HepG2 (cell line): ENCODE results near the gene ATP11A. TPM values are rescaled to one million over a fixed set of nuclear protein-coding genes. Genes with fewer than 3 reads are reported as not detected.

Experiments used
- AHR ChIP-seq: IDR thresholded peaks from 2 replicates; pipeline ENCODE4 v1.6.1; 2018; ENCODE audit warnings: missing genetic modification reagents, missing compliant biosample characterization
- ARHGAP35 ChIP-seq: sonication (generic); formaldehyde crosslinking; IDR thresholded peaks from 2 replicates; pipeline ENCODE4 v1.9.0; 2022; ENCODE audit warnings: mild to moderate bottlenecking, inconsistent platforms, moderate library complexity, missing genetic modification reagents, borderline replicate concordance
- ATF2 ChIP-seq: sonication (generic); formaldehyde crosslinking; IDR thresholded peaks from 2 replicates; pipeline ENCODE4 v1.4.0; 2020; ENCODE audit warnings: missing genetic modification reagents
- DRAP1 ChIP-seq: IDR thresholded peaks from 2 replicates; pipeline ENCODE4 v1.6.1; 2016; ENCODE audit warnings: missing genetic modification reagents, missing compliant biosample characterization
- IRF9 ChIP-seq: sonication (generic); formaldehyde crosslinking; IDR thresholded peaks from 2 replicates; pipeline ENCODE4 v1.8.0; 2022; ENCODE audit warnings: missing genetic modification reagents, mild to moderate bottlenecking, borderline replicate concordance
- KMT2A ChIP-seq: sonication (generic); formaldehyde crosslinking; IDR thresholded peaks from 2 replicates; pipeline ENCODE4 v1.4.0; 2020; ENCODE audit warnings: missing genetic modification reagents
- MEF2D ChIP-seq: sonication (generic); formaldehyde crosslinking; IDR thresholded peaks from 2 replicates; pipeline ENCODE4 v1.5.1; 2020; ENCODE audit warnings: mild to moderate bottlenecking, missing genetic modification reagents
- NFKB2 ChIP-seq: sonication (generic); formaldehyde crosslinking; IDR thresholded peaks from 2 replicates; pipeline ENCODE4 v1.4.0; 2020; ENCODE audit warnings: missing genetic modification reagents, borderline replicate concordance
- NFYB ChIP-seq: sonication (generic); formaldehyde crosslinking; IDR thresholded peaks from 2 replicates; pipeline ENCODE4 v1.4.0; 2020; ENCODE audit warnings: missing genetic modification reagents
- PATZ1 ChIP-seq: sonication (generic); formaldehyde crosslinking; IDR thresholded peaks from 2 replicates; pipeline ENCODE4 v1.4.0; 2020; ENCODE audit warnings: missing genetic modification reagents
- PHF8 ChIP-seq: sonication (generic); formaldehyde crosslinking; IDR thresholded peaks from 2 replicates; pipeline ENCODE4 v1.5.0; 2020; ENCODE audit warnings: missing genetic modification reagents
- SMAD1 ChIP-seq: sonication (generic); formaldehyde crosslinking; IDR thresholded peaks from 2 replicates; pipeline ENCODE4 v1.4.0; 2020; ENCODE audit warnings: missing genetic modification reagents, low read depth, mild to moderate bottlenecking, borderline replicate concordance
- SPEN ChIP-seq: sonication (generic); formaldehyde crosslinking; IDR thresholded peaks from 2 replicates; pipeline ENCODE4 v1.5.1; 2020; ENCODE audit warnings: low read depth, mild to moderate bottlenecking, missing genetic modification reagents
- TARDBP ChIP-seq: sonication (generic); formaldehyde crosslinking; IDR thresholded peaks from 2 replicates; pipeline ENCODE4 v1.8.0; 2022; ENCODE audit warnings: mild to moderate bottlenecking, missing genetic modification reagents
- XBP1 ChIP-seq: sonication (generic); formaldehyde crosslinking; IDR thresholded peaks from 2 replicates; pipeline ENCODE4 v1.5.0; 2020; ENCODE audit warnings: missing genetic modification reagents
- YY1 ChIP-seq: IDR thresholded peaks from 2 replicates; pipeline ENCODE4 v1.6.1; 2011; ENCODE audit warnings: low read length, low read depth, moderate library complexity, mild to moderate bottlenecking; ENCODE audit not compliant: insufficient read depth, insufficient replicate concordance
- ZBTB25 ChIP-seq: IDR thresholded peaks from 2 replicates; pipeline ENCODE4 v1.6.1; 2018; ENCODE audit warnings: missing genetic modification reagents
- ZFYVE20 ChIP-seq: sonication (generic); formaldehyde crosslinking; IDR thresholded peaks from 2 replicates; pipeline ENCODE4 v1.8.0; 2023; ENCODE audit warnings: low read depth, mild to moderate bottlenecking, moderate library complexity, missing genetic modification reagents, borderline replicate concordance
- ZMYM4 ChIP-seq: sonication (generic); formaldehyde crosslinking; IDR thresholded peaks from 2 replicates; pipeline ENCODE4 v1.8.1; 2023; ENCODE audit warnings: mild to moderate bottlenecking, missing genetic modification reagents
- ZNF274 ChIP-seq: sonication (generic); formaldehyde crosslinking; IDR thresholded peaks from 2 replicates; pipeline ENCODE4 v1.5.1; 2020; ENCODE audit warnings: mild to moderate bottlenecking, missing genetic modification reagents
- ZNF543 ChIP-seq: sonication (generic); formaldehyde crosslinking; IDR thresholded peaks from 2 replicates; pipeline ENCODE4 v1.4.0; 2020; ENCODE audit warnings: mild to moderate bottlenecking, missing genetic modification reagents
- ZNF691 ChIP-seq: sonication (generic); formaldehyde crosslinking; IDR thresholded peaks from 2 replicates; pipeline ENCODE4 v1.4.0; 2020; ENCODE audit warnings: missing genetic modification reagents, low read depth, mild to moderate bottlenecking, borderline replicate concordance
- ZNF788 ChIP-seq: sonication (generic); formaldehyde crosslinking; IDR thresholded peaks from 2 replicates; pipeline ENCODE4 v1.5.0; 2020; ENCODE audit warnings: mild to moderate bottlenecking, missing genetic modification reagents, borderline replicate concordance
- polyA plus RNA-seq, 8 experiments: library from polyadenylated mRNA; depleted of rRNA in 3 of 8; stranded (reverse) in 7 of 8; unstranded in 1 of 8; fragments of >200 nt; fragmentation: Illumina TruSeq in 4 of 8; extraction: Trizol in 4 of 8; gene quantifications; 2 replicates each; pipeline versions ENCODE4 v1.2.1 to v1.2.3, GENCODE V29; 2011 to 2016; ENCODE audit warnings: low read depth in 4 of 8, missing spikeins in 1 of 8, mixed read lengths in 1 of 8; ENCODE audit not compliant: insufficient read depth in 1 of 8
- total RNA-seq, 5 experiments: library from RNA; depleted of rRNA; stranded (reverse); fragments of >200 nt; fragmentation: Illumina TruSeq; extraction: Trizol; gene quantifications; 2 replicates each; pipeline ENCODE4 v1.2.3, GENCODE V29; 2016; ENCODE audit warnings: low read depth in 1 of 5

ATP11A gene
- total and polyA plus RNA-seq, 2 of the 13 experiments (the other 11 are each of a cell fraction or from before 2014, with no cell fraction given): 18.4 to 20.1 TPM

- TF ChIP-seq KMT2A (CRISPR knock-in tag): 0 out of 2 replicates have a peak, but pooled peaks have one; percentile 32
- TF ChIP-seq IRF9 (CRISPR knock-in tag): 0 out of 2 replicates have a peak, but pooled peaks have one; percentile 59
- 0 out of 2 replicates have a peak, but pooled peaks have one; percentile 61 for TF ChIP-seq AHR (CRISPR knock-in tag)
- TF ChIP-seq SMAD1 (CRISPR knock-in tag): 0 out of 2 replicates have a peak, but pooled peaks have one; percentile 41
- TF ChIP-seq PHF8 (CRISPR knock-in tag): 0 out of 2 replicates have a peak, but pooled peaks have one; percentile 43
- TF ChIP-seq ZNF788 (CRISPR knock-in tag): peak; percentile 38; the same call in 1 of the 2 replicates
- TF ChIP-seq SPEN (CRISPR knock-in tag): peak; percentile 74; the same call in 1 of the 2 replicates
- TF ChIP-seq NFKB2 (CRISPR knock-in tag): peak; percentile 53; the same call in 1 of the 2 replicates
- TF ChIP-seq ZBTB25: peak; percentile 25; the same call in 1 of the 2 replicates
- TF ChIP-seq ZFYVE20 (CRISPR knock-in tag): no peak
- peak; percentile 68; the same call in 1 of the 2 replicates for TF ChIP-seq ZNF274 (CRISPR knock-in tag)
- 0 out of 2 replicates have a peak, but pooled peaks have one; percentile 43 for TF ChIP-seq ARHGAP35
- 0 out of 2 replicates have a peak, but pooled peaks have one; percentile 39 for TF ChIP-seq TARDBP
- TF ChIP-seq MEF2D (CRISPR knock-in tag): no peak
- no peak for TF ChIP-seq ZNF691 (CRISPR knock-in tag)
- peak; percentile 36; the same call in 1 of the 2 replicates for TF ChIP-seq DRAP1
- TF ChIP-seq XBP1: no peak
- TF ChIP-seq NFYB: peak; percentile 42; the same call in 1 of the 2 replicates
- TF ChIP-seq ZNF543 (CRISPR knock-in tag): no peak
- 0 out of 2 replicates have a peak, but pooled peaks have one; percentile 23 for TF ChIP-seq ZMYM4 (CRISPR knock-in tag)
- TF ChIP-seq ATF2 (CRISPR knock-in tag): 0 out of 2 replicates have a peak, but pooled peaks have one; percentile 66
- TF ChIP-seq YY1: no peak
- TF ChIP-seq PATZ1 (CRISPR knock-in tag): 0 out of 2 replicates have a peak, but pooled peaks have one; percentile 15
Measured at GRCh38 chr13:112885782-112886268, 196.0 kb downstream of the ATP11A start (continued).
